HepG2 (cell line): ENCODE measurements around the gene RABGEF1. TPM values are rescaled to one million over a fixed set of nuclear protein-coding genes. Genes with fewer than 3 reads are reported as not detected.
A peak's percentile ranks its signal among the peaks of the same experiment; 100 is the strongest.

Experiments used
- ARNT ChIP-seq: fragments of 450-650 bp; IDR thresholded peaks from 2 replicates; pipeline ENCODE4 v1.6.1; 2017
- BRD4 ChIP-seq: sonication (generic); formaldehyde crosslinking; IDR thresholded peaks from 2 replicates; pipeline ENCODE4 v1.4.0; 2020; ENCODE audit warnings: missing genetic modification reagents
- CREB1 ChIP-seq, 2 experiments: fragments of 450-650 bp in 1 of 2; IDR thresholded peaks; 2 replicates each; pipeline ENCODE4 v1.6.1; 2016 to 2017; ENCODE audit warnings: control low read depth in 1 of 2, mild to moderate bottlenecking in 1 of 2, missing compliant biosample characterization in 1 of 2, missing genetic modification characterization in 1 of 2
- FLYWCH1 ChIP-seq: sonication (generic); formaldehyde crosslinking; IDR thresholded peaks from 2 replicates; pipeline ENCODE4 v1.8.1; 2023; ENCODE audit warnings: mild to moderate bottlenecking, missing genetic modification reagents
- GABPB1 ChIP-seq: IDR thresholded peaks from 2 replicates; pipeline ENCODE4 v1.6.1; 2016; ENCODE audit warnings: mild to moderate bottlenecking, missing genetic modification reagents, moderate library complexity, missing compliant biosample characterization
- HNRNPK ChIP-seq: fragments of 200-400 bp; formaldehyde crosslinking; IDR thresholded peaks from 2 replicates; pipeline ENCODE4 v1.6.1; 2018; ENCODE audit warnings: low read length, low read depth, moderate library complexity, mild to moderate bottlenecking; ENCODE audit not compliant: poor library complexity, severe bottlenecking
- NFRKB ChIP-seq: fragments of 450-650 bp; IDR thresholded peaks from 2 replicates; pipeline ENCODE4 v1.6.1; 2017
- RELA ChIP-seq: sonication (generic); formaldehyde crosslinking; IDR thresholded peaks from 2 replicates; pipeline ENCODE4 v1.4.0; 2020; ENCODE audit warnings: missing genetic modification reagents
- SNRNP70 ChIP-seq: fragments of 200-400 bp; formaldehyde crosslinking; IDR thresholded peaks from 2 replicates; pipeline ENCODE4 v1.6.1; 2017; ENCODE audit warnings: mild to moderate bottlenecking, low read depth, low read length, moderate library complexity
- SSRP1 ChIP-seq: IDR thresholded peaks from 2 replicates; pipeline ENCODE4 v1.6.1; 2016; ENCODE audit warnings: control low read depth
- ZFP62 ChIP-seq: sonication (generic); formaldehyde crosslinking; IDR thresholded peaks from 2 replicates; pipeline ENCODE4 v1.4.0; 2020; ENCODE audit warnings: missing genetic modification reagents
- ZNF10 ChIP-seq: sonication (generic); formaldehyde crosslinking; IDR thresholded peaks from 2 replicates; pipeline ENCODE4 v1.4.0; 2020; ENCODE audit warnings: mild to moderate bottlenecking, low read depth, missing genetic modification reagents, borderline replicate concordance
- ZNF230 ChIP-seq: sonication (generic); formaldehyde crosslinking; IDR thresholded peaks from 2 replicates; pipeline ENCODE4 v1.4.0; 2020; ENCODE audit warnings: mild to moderate bottlenecking, missing genetic modification reagents
- ZNF451 ChIP-seq: sonication (generic); formaldehyde crosslinking; IDR thresholded peaks from 2 replicates; pipeline ENCODE4 v1.5.0; 2020; ENCODE audit warnings: mild to moderate bottlenecking, missing genetic modification reagents
- ZNF484 ChIP-seq: sonication (generic); formaldehyde crosslinking; IDR thresholded peaks from 2 replicates; pipeline ENCODE4 v1.5.1; 2020; ENCODE audit warnings: mild to moderate bottlenecking, low read depth, missing genetic modification reagents, borderline replicate concordance
- ZNF619 ChIP-seq: sonication (generic); formaldehyde crosslinking; IDR thresholded peaks from 2 replicates; pipeline ENCODE4 v1.4.0; 2020; ENCODE audit warnings: mild to moderate bottlenecking, missing genetic modification reagents
- ZNF775 ChIP-seq: sonication (generic); formaldehyde crosslinking; IDR thresholded peaks from 2 replicates; pipeline ENCODE4 v1.4.0; 2020; ENCODE audit warnings: missing genetic modification reagents, mild to moderate bottlenecking, moderate library complexity, borderline replicate concordance
- ZZZ3 ChIP-seq: sonication (generic); formaldehyde crosslinking; IDR thresholded peaks from 2 replicates; pipeline ENCODE4 v1.4.0; 2020; ENCODE audit warnings: missing genetic modification reagents, mild to moderate bottlenecking, borderline replicate concordance
- polyA plus RNA-seq, 8 experiments: library from polyadenylated mRNA; depleted of rRNA in 3 of 8; stranded (reverse) in 7 of 8; unstranded in 1 of 8; fragments of >200 nt; fragmentation: Illumina TruSeq in 4 of 8; extraction: Trizol in 4 of 8; gene quantifications; 2 replicates each; pipeline versions ENCODE4 v1.2.1 to v1.2.3, GENCODE V29; 2011 to 2016; ENCODE audit warnings: low read depth in 4 of 8, missing spikeins in 1 of 8, mixed read lengths in 1 of 8; ENCODE audit not compliant: insufficient read depth in 1 of 8
- total RNA-seq, 5 experiments: library from RNA; depleted of rRNA; stranded (reverse); fragments of >200 nt; fragmentation: Illumina TruSeq; extraction: Trizol; gene quantifications; 2 replicates each; pipeline ENCODE4 v1.2.3, GENCODE V29; 2016; ENCODE audit warnings: low read depth in 1 of 5
- TF ChIP-seq, protein P1 (sequence below): sonication (generic); formaldehyde crosslinking; IDR thresholded peaks from 2 replicates; pipeline ENCODE4 v1.5.1; 2020; ENCODE audit warnings: mild to moderate bottlenecking, missing genetic modification reagents, moderate library complexity
- TF ChIP-seq, protein P2 (sequence below): sonication (generic); formaldehyde crosslinking; IDR thresholded peaks from 2 replicates; pipeline ENCODE4 v1.4.0; 2020; ENCODE audit warnings: missing genetic modification reagents, mild to moderate bottlenecking, borderline replicate concordance
- TF ChIP-seq, protein P3 (sequence below): sonication (generic); formaldehyde crosslinking; IDR thresholded peaks from 2 replicates; pipeline ENCODE4 v1.4.0; 2020; ENCODE audit warnings: missing genetic modification reagents, borderline replicate concordance

RABGEF1 gene
- total and polyA plus RNA-seq, 2 of the 13 experiments (the other 11 are each of a cell fraction or from before 2014, with no cell fraction given) = 22.7 to 35.3 TPM

DNA sequence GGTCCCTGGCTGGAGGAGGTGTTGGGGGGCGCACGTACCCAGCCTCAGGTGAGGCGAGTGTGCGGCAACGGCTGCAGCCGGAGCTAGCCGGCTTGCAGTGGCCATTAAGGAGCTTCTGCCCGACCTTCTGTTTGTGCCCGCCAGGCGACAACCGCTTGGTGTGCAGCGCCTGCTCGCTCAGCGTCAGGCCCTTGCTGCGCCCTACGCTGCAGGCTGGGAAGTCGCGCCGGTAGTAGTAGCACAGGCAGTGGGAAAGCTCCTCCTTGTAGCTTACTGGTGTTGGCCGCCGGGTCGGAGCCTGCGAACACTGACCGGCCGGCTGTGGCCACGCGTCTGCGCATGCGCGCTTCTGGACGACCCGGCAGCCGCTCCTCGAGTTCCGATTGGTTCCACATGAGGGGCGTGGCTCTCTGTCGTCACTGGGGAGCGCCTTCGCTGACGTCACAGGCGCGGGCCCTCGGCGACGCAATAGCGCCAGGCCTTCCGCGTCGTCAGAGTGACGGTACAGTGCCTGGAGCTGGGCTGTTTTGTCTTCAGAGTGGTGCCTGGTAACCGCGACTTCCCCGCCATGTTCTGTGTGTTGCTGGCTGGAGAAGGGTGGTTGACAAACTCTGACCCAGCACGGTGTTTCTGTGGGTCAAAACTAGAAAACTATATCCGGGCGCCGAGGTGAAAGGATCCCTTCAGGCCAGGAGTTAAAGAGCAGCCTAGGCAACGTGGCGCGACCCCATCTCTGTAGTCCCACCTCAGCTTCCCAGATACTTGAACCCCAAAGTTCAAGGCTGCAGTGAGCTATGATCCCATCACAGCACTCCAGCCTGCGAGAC, 104.2 kb downstream of the RABGEF1 start (continued):
- TF ChIP-seq CREB1 (IDR thresholded peaks at IDR 0.05) (peak; percentile 100), CREB1 (CRISPR knock-in tag; IDR thresholded peaks at IDR 0.05) (peak; percentile 100), ZNF10 (no peak), ZNF619 (0 out of 2 replicates have a peak, but pooled peaks have one; percentile 14), GABPB1 (CRISPR knock-in tag) (peak; percentile 93), ZNF451 (CRISPR knock-in tag) (peak; percentile 46), FLYWCH1 (no peak), BRD4 (CRISPR knock-in tag) (peak; percentile 55), ZNF230 (CRISPR knock-in tag) (no peak), SNRNP70 (no peak), ZZZ3 (no peak), ZFP62 (peak; percentile 39; the same call in 1 of the 2 replicates), RELA (CRISPR knock-in tag) (no peak; the same call in 1 of the 2 replicates), SSRP1 (no peak), HNRNPK (no peak), ZNF775 (CRISPR knock-in tag) (no peak), ZNF484 (CRISPR knock-in tag) (no peak), NFRKB (no peak), ARNT (no peak)
- TF ChIP-seq, protein P1, sequence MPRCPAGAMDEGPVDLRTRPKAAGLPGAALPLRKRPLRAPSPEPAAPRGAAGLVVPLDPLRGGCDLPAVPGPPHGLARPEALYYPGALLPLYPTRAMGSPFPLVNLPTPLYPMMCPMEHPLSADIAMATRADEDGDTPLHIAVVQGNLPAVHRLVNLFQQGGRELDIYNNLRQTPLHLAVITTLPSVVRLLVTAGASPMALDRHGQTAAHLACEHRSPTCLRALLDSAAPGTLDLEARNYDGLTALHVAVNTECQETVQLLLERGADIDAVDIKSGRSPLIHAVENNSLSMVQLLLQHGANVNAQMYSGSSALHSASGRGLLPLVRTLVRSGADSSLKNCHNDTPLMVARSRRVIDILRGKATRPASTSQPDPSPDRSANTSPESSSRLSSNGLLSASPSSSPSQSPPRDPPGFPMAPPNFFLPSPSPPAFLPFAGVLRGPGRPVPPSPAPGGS = peak; percentile 89
- TF ChIP-seq, protein P2, sequence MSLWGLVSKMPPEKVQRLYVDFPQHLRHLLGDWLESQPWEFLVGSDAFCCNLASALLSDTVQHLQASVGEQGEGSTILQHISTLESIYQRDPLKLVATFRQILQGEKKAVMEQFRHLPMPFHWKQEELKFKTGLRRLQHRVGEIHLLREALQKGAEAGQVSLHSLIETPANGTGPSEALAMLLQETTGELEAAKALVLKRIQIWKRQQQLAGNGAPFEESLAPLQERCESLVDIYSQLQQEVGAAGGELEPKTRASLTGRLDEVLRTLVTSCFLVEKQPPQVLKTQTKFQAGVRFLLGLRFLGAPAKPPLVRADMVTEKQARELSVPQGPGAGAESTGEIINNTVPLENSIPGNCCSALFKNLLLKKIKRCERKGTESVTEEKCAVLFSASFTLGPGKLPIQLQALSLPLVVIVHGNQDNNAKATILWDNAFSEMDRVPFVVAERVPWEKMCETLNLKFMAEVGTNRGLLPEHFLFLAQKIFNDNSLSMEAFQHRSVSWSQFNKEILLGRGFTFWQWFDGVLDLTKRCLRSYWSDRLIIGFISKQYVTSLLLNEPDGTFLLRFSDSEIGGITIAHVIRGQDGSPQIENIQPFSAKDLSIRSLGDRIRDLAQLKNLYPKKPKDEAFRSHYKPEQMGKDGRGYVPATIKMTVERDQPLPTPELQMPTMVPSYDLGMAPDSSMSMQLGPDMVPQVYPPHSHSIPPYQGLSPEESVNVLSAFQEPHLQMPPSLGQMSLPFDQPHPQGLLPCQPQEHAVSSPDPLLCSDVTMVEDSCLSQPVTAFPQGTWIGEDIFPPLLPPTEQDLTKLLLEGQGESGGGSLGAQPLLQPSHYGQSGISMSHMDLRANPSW (CRISPR knock-in tag) = peak; percentile 21; the same call in 1 of the 2 replicates
- TF ChIP-seq, protein P3, sequence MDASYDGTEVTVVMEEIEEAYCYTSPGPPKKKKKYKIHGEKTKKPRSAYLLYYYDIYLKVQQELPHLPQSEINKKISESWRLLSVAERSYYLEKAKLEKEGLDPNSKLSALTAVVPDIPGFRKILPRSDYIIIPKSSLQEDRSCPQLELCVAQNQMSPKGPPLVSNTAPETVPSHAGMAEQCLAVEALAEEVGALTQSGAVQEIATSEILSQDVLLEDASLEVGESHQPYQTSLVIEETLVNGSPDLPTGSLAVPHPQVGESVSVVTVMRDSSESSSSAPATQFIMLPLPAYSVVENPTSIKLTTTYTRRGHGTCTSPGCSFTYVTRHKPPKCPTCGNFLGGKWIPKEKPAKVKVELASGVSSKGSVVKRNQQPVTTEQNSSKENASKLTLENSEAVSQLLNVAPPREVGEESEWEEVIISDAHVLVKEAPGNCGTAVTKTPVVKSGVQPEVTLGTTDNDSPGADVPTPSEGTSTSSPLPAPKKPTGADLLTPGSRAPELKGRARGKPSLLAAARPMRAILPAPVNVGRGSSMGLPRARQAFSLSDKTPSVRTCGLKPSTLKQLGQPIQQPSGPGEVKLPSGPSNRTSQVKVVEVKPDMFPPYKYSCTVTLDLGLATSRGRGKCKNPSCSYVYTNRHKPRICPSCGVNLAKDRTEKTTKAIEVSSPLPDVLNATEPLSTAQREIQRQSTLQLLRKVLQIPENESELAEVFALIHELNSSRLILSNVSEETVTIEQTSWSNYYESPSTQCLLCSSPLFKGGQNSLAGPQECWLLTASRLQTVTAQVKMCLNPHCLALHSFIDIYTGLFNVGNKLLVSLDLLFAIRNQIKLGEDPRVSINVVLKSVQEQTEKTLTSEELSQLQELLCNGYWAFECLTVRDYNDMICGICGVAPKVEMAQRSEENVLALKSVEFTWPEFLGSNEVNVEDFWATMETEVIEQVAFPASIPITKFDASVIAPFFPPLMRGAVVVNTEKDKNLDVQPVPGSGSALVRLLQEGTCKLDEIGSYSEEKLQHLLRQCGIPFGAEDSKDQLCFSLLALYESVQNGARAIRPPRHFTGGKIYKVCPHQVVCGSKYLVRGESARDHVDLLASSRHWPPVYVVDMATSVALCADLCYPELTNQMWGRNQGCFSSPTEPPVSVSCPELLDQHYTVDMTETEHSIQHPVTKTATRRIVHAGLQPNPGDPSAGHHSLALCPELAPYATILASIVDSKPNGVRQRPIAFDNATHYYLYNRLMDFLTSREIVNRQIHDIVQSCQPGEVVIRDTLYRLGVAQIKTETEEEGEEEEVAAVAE (CRISPR knock-in tag) = peak; percentile 86; the same call in 1 of the 2 replicates
